Tibial nerve (tissue), 4 donors: ENCODE results near the gene EN2.

Experiments
- CTCF ChIP-seq, 5 experiments: fragments of 200-600 bp in 3 of 5; fragments of 450-650 bp in 2 of 5; sonication (generic) in 3 of 5; IDR thresholded peaks; one replicate each; pipeline ENCODE4 v1.5.1; 2016 to 2019; ENCODE audit warnings: antibody characterized with exemption in 5 of 5, mild to moderate bottlenecking in 3 of 5, moderate library complexity in 2 of 5
- EP300 ChIP-seq, 2 donors: sonication (generic); formaldehyde crosslinking; IDR thresholded peaks; one replicate each; pipeline ENCODE4 v1.6.1; 2017; ENCODE audit warnings: antibody characterized with exemption in 2 of 2, mild to moderate bottlenecking in 1 of 2
- POLR2A ChIP-seq, 2 donors: fragments of 450-650 bp; IDR thresholded peaks; one replicate each; pipeline ENCODE4 v1.6.1; 2017; ENCODE audit warnings: antibody characterized with exemption in 2 of 2, mild to moderate bottlenecking in 2 of 2, moderate library complexity in 2 of 2

GRCh38 chr7:155429651-155430050 is 28.3 kb upstream of the EN2 start:
- TF ChIP-seq CTCF (IDR thresholded peaks at IDR 0.05), result no peak
- no peak for TF ChIP-seq EP300 (IDR thresholded peaks at IDR 0.05)
- no peak for TF ChIP-seq POLR2A (IDR thresholded peaks at IDR 0.05)
